K562 (cell line): ENCODE data around the gene TGM1. TPM values are rescaled to one million over a fixed set of nuclear protein-coding genes. Genes with fewer than 3 reads are reported as not detected.

Experiments used
- BCOR ChIP-seq: fragments of 450-650 bp; IDR thresholded peaks from 2 replicates; pipeline ENCODE4 v1.6.1; 2016
- BRCA1 ChIP-seq, 2 experiments: fragments of 450-650 bp in 1 of 2; sonication (generic) in 1 of 2; formaldehyde crosslinking in 1 of 2; IDR thresholded peaks; 2 replicates each; pipeline versions ENCODE4 v1.5.0 to v1.6.1; 2017 to 2020; ENCODE audit warnings: mild to moderate bottlenecking in 1 of 2, missing genetic modification reagents in 1 of 2
- CTBP1 ChIP-seq: fragments of 450-650 bp; IDR thresholded peaks from 2 replicates; pipeline ENCODE4 v1.6.1; 2016; ENCODE audit warnings: borderline replicate concordance
- DMBX1 ChIP-seq: fragments of 250-450 bp; sonication (Bioruptor Pico); IDR thresholded peaks from 2 replicates; pipeline ENCODE4 v1.8.0; 2022; ENCODE audit warnings: inconsistent platforms, mild to moderate bottlenecking, moderate library complexity, borderline replicate concordance
- GABPB1 ChIP-seq: sonication (generic); formaldehyde crosslinking; IDR thresholded peaks from 2 replicates; pipeline ENCODE4 v1.8.0; 2022; ENCODE audit warnings: mild to moderate bottlenecking, missing genetic modification reagents
- HCFC1 ChIP-seq: IDR thresholded peaks from 2 replicates; pipeline ENCODE4 v1.6.1; 2012; ENCODE audit warnings: low read depth, low read length, improper control_type of control experiment
- HDGF ChIP-seq: fragments of 450-650 bp; IDR thresholded peaks from 2 replicates; pipeline ENCODE4 v1.6.1; 2016
- IRF2 ChIP-seq: sonication (generic); formaldehyde crosslinking; IDR thresholded peaks from 2 replicates; pipeline ENCODE4 v1.8.1; 2022; ENCODE audit warnings: mild to moderate bottlenecking, missing genetic modification reagents
- MAFG ChIP-seq: fragments of 450-650 bp; conservative IDR thresholded peaks from 2 replicates; pipeline ENCODE4 v1.6.1; 2016; ENCODE audit warnings: missing genetic modification characterization, missing compliant biosample characterization
- MTF1 ChIP-seq: fragments of 250-450 bp; sonication (Bioruptor Pico); IDR thresholded peaks from 2 replicates; pipeline ENCODE4 v1.9.0; 2021; ENCODE audit warnings: moderate library complexity, mild to moderate bottlenecking, inconsistent platforms, borderline replicate concordance
- NCOA2 ChIP-seq, 2 experiments: fragments of 450-650 bp; IDR thresholded peaks; 2 replicates each; pipeline ENCODE4 v1.6.1; 2018; ENCODE audit warnings: mild to moderate bottlenecking in 2 of 2, moderate library complexity in 1 of 2; ENCODE audit not compliant: partially characterized antibody in 2 of 2
- RBM17 ChIP-seq: fragments of 200-400 bp; formaldehyde crosslinking; IDR thresholded peaks from 2 replicates; pipeline ENCODE4 v1.6.1; 2017; ENCODE audit warnings: low read depth, mild to moderate bottlenecking, low read length, borderline replicate concordance
- RBM22 ChIP-seq: fragments of 200-400 bp; formaldehyde crosslinking; IDR thresholded peaks from 2 replicates; pipeline ENCODE4 v1.6.1; 2018; ENCODE audit warnings: low read length, low read depth; ENCODE audit not compliant: poor library complexity, severe bottlenecking
- RNF2 ChIP-seq: sonication (generic); IDR thresholded peaks from 2 replicates; pipeline ENCODE4 v1.6.1; 2016
- SIX5 ChIP-seq, 2 experiments: IDR thresholded peaks; 2 replicates each; pipeline ENCODE4 v1.6.1; 2011; ENCODE audit warnings: low read length in 2 of 2, borderline replicate concordance in 1 of 2, low read depth in 1 of 2, mild to moderate bottlenecking in 1 of 2, moderate library complexity in 1 of 2; ENCODE audit not compliant: insufficient read depth in 1 of 2
- SP2 ChIP-seq: IDR thresholded peaks from 2 replicates; pipeline ENCODE4 v1.6.1; 2011; ENCODE audit warnings: mild to moderate bottlenecking, low read depth, low read length, moderate library complexity; ENCODE audit not compliant: poor library complexity, severe bottlenecking; ENCODE audit errors: extremely low read depth
- polyA plus RNA-seq, 8 experiments: library from polyadenylated mRNA; depleted of rRNA in 4 of 8; stranded (reverse) in 5 of 8; unstranded in 3 of 8; fragments of >200 nt; fragmentation: Nextera tagmentation in 2 of 8; fragmentation: Illumina TruSeq in 1 of 8; extraction: Ambion mirVana in 2 of 8; extraction: Trizol in 1 of 8; gene quantifications; 2 replicates each; pipeline versions ENCODE4 v1.2.1 to v1.2.3, GENCODE V29; 2011 to 2014; ENCODE audit warnings: inconsistent platforms in 1 of 8, missing spikeins in 1 of 8
- total RNA-seq, 7 experiments: library from RNA; depleted of rRNA in 6 of 7; stranded (reverse); fragments of >200 nt in 6 of 7; fragmentation: Illumina TruSeq in 2 of 7; extraction: Trizol in 2 of 7; gene quantifications; 2 replicates each; pipeline versions ENCODE4 v1.2.1 to v1.2.3, GENCODE V29; 2011 to 2021; ENCODE audit warnings: low replicate concordance in 1 of 7
- TF ChIP-seq, protein P1 (sequence below): fragments of 250-450 bp; sonication (Bioruptor Pico); IDR thresholded peaks from 2 replicates; pipeline ENCODE4 v1.5.0; 2022; ENCODE audit warnings: mild to moderate bottlenecking
- TF ChIP-seq, protein P2 (sequence below): fragments of 150-350 bp; conservative IDR thresholded peaks from 2 replicates; pipeline ENCODE4 v1.6.1; 2014; ENCODE audit warnings: low read length
- TF ChIP-seq, protein P3 (sequence below): fragments of 250-450 bp; sonication (Bioruptor Pico); IDR thresholded peaks from 2 replicates; pipeline ENCODE4 v1.4.0; 2020; ENCODE audit warnings: mild to moderate bottlenecking
- TF ChIP-seq, protein P4 (sequence below): sonication (generic); formaldehyde crosslinking; IDR thresholded peaks from 2 replicates; pipeline ENCODE4 v1.8.0; 2022; ENCODE audit warnings: mild to moderate bottlenecking, low read depth, missing genetic modification reagents

Gene TGM1
- total and polyA plus RNA-seq, 9 of the 15 experiments (the other 6 are each of a cell fraction or from before 2014, with no cell fraction given), result 0.13 to 4.4 (median 0.88) TPM

DNA sequence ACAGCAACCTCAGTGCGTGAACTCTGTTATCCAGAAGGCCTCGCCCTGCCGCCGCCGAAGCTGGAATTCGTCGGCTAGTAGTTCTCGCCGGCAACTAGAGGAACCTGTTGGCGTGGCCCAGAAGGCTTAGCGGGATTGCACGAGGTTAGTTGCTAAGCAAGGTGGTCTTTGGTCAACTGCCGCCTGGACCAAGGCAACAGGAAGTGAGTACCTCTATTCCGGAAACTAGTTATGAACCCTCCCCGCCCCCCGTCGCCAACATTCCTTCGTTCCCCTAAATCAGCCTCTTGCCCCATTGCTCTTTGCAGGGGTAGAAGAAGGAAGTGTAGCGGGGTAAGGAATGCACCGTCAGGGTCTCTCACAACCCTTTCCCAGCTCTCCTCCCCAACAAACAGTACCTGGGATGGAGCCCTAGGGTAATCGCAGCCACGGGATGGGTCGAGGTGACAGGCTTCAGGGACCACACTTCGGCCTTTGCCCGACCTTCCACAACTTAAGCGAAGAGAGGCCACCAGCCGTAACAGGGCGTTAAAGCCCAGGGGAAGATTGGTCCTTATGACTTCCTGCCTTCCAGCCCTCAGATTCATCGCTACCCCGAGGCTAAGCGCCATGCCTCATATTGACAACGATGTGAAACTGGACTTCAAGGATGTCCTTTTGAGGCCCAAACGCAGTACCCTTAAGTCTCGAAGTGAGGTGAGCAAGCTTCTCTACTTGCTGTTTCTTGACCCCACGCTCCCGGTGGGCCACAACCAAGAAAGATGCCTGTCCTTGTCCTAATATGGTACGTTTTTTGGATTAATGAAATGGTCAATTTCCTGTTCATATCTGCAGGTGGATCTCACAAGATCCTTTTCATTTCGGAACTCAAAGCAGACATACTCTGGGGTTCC, 30.1 kb downstream of the TGM1 start, which contains the start of gene GMPR2 (continued):
- TF ChIP-seq, protein P1, sequence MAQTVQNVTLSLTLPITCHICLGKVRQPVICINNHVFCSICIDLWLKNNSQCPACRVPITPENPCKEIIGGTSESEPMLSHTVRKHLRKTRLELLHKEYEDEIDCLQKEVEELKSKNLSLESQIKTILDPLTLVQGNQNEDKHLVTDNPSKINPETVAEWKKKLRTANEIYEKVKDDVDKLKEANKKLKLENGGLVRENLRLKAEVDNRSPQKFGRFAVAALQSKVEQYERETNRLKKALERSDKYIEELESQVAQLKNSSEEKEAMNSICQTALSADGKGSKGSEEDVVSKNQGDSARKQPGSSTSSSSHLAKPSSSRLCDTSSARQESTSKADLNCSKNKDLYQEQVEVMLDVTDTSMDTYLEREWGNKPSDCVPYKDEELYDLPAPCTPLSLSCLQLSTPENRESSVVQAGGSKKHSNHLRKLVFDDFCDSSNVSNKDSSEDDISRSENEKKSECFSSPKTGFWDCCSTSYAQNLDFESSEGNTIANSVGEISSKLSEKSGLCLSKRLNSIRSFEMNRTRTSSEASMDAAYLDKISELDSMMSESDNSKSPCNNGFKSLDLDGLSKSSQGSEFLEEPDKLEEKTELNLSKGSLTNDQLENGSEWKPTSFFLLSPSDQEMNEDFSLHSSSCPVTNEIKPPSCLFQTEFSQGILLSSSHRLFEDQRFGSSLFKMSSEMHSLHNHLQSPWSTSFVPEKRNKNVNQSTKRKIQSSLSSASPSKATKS, result no peak
- no peak; the same call in 1 of the 2 replicates for TF ChIP-seq RNF2
- TF ChIP-seq, protein P2, sequence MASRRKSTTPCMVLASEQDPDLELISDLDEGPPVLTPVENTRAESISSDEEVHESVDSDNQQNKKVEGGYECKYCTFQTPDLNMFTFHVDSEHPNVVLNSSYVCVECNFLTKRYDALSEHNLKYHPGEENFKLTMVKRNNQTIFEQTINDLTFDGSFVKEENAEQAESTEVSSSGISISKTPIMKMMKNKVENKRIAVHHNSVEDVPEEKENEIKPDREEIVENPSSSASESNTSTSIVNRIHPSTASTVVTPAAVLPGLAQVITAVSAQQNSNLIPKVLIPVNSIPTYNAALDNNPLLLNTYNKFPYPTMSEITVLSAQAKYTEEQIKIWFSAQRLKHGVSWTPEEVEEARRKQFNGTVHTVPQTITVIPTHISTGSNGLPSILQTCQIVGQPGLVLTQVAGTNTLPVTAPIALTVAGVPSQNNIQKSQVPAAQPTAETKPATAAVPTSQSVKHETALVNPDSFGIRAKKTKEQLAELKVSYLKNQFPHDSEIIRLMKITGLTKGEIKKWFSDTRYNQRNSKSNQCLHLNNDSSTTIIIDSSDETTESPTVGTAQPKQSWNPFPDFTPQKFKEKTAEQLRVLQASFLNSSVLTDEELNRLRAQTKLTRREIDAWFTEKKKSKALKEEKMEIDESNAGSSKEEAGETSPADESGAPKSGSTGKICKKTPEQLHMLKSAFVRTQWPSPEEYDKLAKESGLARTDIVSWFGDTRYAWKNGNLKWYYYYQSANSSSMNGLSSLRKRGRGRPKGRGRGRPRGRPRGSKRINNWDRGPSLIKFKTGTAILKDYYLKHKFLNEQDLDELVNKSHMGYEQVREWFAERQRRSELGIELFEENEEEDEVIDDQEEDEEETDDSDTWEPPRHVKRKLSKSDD, result no peak
- no peak for TF ChIP-seq NCOA2 (IDR thresholded peaks at IDR 0.05; ENCODE audit: partially characterized antibody in 2 of 2)
- no peak for TF ChIP-seq RBM22
- TF ChIP-seq SIX5 (IDR thresholded peaks at IDR 0.05; ENCODE audit: borderline replicate concordance in 1 of 2, insufficient read depth in 1 of 2, low read depth in 1 of 2, low read length in 2 of 2), result no peak
- no peak; the same call in 1 of the 2 replicates for TF ChIP-seq CTBP1
- TF ChIP-seq, protein P3, sequence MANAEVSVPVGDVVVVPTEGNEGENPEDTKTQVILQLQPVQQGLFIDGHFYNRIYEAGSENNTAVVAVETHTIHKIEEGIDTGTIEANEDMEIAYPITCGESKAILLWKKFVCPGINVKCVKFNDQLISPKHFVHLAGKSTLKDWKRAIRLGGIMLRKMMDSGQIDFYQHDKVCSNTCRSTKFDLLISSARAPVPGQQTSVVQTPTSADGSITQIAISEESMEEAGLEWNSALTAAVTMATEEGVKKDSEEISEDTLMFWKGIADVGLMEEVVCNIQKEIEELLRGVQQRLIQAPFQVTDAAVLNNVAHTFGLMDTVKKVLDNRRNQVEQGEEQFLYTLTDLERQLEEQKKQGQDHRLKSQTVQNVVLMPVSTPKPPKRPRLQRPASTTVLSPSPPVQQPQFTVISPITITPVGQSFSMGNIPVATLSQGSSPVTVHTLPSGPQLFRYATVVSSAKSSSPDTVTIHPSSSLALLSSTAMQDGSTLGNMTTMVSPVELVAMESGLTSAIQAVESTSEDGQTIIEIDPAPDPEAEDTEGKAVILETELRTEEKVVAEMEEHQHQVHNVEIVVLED (CRISPR knock-in tag), result no peak
- TF ChIP-seq BCOR, result no peak
- no peak for TF ChIP-seq DMBX1
- TF ChIP-seq, protein P4, sequence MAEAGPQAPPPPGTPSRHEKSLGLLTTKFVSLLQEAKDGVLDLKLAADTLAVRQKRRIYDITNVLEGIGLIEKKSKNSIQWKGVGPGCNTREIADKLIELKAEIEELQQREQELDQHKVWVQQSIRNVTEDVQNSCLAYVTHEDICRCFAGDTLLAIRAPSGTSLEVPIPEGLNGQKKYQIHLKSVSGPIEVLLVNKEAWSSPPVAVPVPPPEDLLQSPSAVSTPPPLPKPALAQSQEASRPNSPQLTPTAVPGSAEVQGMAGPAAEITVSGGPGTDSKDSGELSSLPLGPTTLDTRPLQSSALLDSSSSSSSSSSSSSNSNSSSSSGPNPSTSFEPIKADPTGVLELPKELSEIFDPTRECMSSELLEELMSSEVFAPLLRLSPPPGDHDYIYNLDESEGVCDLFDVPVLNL (CRISPR knock-in tag), result no peak
- no peak for TF ChIP-seq IRF2 (CRISPR knock-in tag)
- TF ChIP-seq GABPB1 (CRISPR knock-in tag), result no peak
- TF ChIP-seq MAFG (tag), result no peak
- no peak for TF ChIP-seq HDGF
- no peak for TF ChIP-seq SP2
- TF ChIP-seq MTF1 (CRISPR knock-in tag), result no peak
- TF ChIP-seq BRCA1 (IDR thresholded peaks at IDR 0.05), result no peak
- TF ChIP-seq BRCA1 (CRISPR knock-in tag; IDR thresholded peaks at IDR 0.05), result no peak
- no peak for TF ChIP-seq HCFC1
- no peak for TF ChIP-seq RBM17
